Measurements from ENCODE around the gene LUZP1. TPM values are rescaled to one million over a fixed set of nuclear protein-coding genes. Genes with fewer than 3 reads are reported as not detected.

Gene LUZP1
- 17.1 to 25.5 TPM (median 22.5 TPM) in 5 replicates for total RNA-seq (2022; extraction: Qiagen RNA extraction)

DNA sequence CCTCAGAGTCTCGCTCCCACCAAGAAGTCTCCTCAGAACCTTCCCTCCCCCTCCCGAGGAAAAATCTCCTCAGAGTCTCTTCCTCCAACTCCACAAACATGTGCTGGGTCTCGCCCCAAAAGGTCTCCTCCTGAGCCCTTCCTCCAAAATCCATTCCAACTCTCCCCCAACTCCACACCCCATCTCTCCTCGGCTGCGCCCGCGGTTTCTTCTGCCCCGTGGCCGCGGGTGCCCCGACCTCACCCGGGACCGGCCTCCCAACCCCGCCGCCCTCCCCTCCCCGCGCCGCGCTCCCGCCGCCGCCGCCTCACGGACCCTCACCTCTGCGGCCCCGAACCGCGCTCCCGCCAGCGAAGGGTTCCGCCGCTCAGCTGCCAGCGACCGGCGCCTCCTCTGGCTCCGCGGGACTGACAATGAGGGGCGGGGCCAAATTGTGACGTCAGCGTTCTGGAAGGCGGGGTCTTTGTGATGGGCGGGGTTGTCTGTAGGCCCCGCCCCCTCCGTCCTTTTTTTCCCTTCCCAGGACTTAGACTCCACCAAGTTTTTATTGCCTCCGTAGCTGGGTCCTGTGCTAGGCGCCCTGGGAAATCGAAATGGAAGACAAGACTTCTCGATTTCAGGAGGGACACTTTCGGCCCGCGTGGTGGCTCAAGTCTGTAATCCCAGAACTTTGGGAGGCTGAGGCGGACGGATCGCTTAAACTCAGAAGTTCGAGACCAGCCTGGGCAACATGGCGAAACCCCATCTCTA, at the start of gene LUZP1:
Gene LUZP1 (minus strand): TSS at position 412 of the 750 bp plus-strand sequence.

DNA sequence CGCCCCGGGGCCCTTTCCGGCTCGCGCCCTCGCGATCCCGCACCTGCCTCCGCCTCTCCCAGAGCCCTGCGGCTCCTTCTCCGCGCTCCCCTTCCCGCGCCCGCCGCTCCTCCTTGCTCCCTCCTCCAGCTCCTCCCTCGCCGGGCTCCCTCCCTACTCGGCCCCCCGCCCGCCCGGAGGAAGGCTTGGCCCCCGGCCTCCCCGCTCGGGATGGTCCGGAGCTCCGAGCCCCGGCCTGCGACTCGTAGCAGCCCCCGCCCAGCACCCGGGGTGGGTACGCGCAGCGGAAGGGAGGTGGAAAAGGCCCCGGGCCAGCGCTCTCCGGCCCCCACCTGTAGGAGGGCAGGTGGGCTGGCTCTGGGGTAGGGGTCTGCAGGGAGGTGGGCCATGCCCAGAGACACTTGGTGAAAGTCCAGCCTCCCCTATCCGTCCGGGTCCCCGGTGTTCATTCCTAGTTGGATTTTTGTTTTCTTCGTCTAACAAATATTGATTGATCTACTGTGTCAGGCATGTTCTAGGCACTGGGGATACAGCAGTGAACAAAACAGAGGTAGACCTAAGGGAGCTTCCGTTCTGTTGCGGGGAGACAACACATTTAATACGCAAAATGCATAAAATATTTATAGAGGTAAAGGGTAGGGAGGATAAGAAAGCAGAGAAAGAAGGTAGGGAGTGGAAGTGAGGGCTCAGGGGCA, 48.9 kb upstream of the LUZP1 start, which contains the start of gene HTR1D:
Gene HTR1D (minus strand): TSS at position 82 of the 695 bp plus-strand sequence. CDS start 23,283 bp downstream, outside the sequence.

Other genes with a start within 250 kb of the LUZP1 start
- gene LACTBL1, start 196.0 kb downstream of the LUZP1 start, total RNA-seq (2022; extraction: Qiagen RNA extraction): not detected in 5 replicates
- not detected in 5 replicates for gene TEX46, start 153.0 kb downstream of the LUZP1 start, total RNA-seq (2022; extraction: Qiagen RNA extraction)
- gene KDM1A, start 149.4 kb downstream of the LUZP1 start, total RNA-seq (2022; extraction: Qiagen RNA extraction): 92.9 to 109 TPM (median 106 TPM) in 5 replicates
- gene HTR1D, start 48.6 kb upstream of the LUZP1 start, total RNA-seq (2022; extraction: Qiagen RNA extraction): 10.0 to 16.7 TPM (median 15.0 TPM) in 5 replicates
- 167 to 191 TPM (median 180 TPM) in 5 replicates for gene HNRNPR, start 175.4 kb upstream of the LUZP1 start, total RNA-seq (2022; extraction: Qiagen RNA extraction)
- 5.1 to 6.1 TPM (median 5.2 TPM) in 5 replicates for gene ZNF436, start 201.0 kb upstream of the LUZP1 start, total RNA-seq (2022; extraction: Qiagen RNA extraction)